SH-SY5Y (cell line): ENCODE measurements around the gene CHRNB1.

ENCODE experiments used
- GATA2 ChIP-seq: IDR thresholded peaks from 2 replicates; pipeline ENCODE4 v1.6.1; 2011; ENCODE audit warnings: mild to moderate bottlenecking, low read depth, low read length
- GATA3 ChIP-seq: IDR thresholded peaks from 2 replicates; pipeline ENCODE4 v1.6.1; 2011; ENCODE audit warnings: low read depth, mild to moderate bottlenecking, low read length, moderate library complexity

DNA sequence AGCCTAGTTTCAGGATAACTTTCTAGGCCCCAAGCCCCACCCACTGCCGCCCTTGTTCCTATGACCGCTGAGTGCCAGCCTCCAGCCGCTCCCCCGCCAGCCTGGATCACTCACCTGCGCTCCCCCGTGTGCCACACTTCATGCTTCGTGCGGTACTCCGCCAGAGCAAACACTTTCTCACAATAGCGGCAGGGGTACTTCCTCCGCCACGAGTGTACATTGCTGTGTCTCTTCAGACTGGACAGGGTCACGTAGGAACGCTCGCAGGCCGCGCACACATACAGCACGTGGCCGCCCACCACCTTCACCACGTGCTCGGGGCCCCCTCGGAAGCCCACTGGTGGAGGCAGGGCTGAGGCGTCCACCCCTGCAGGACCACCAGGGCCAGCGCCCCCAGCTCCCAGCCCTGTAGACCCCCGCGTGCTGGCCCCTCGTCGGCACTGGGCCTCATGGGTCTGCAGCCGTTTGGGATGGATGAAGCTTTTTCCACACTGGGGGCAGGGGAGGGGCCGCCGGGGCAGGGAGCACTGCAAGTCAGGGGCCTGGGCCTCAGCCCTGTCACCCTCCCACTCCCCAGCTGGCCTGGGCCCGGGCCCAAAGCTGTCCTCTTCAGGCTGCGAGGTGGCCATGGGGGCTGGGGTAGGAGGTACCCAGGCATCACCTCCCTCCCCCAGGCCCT is 20.9 kb downstream of the CHRNB1 start:
- TF ChIP-seq GATA3 (no peak), GATA2 (no peak)
